HepG2 (cell line): ENCODE results near the gene TMC2. TPM values are rescaled to one million over a fixed set of nuclear protein-coding genes. Genes with fewer than 3 reads are reported as not detected.

Experiments
- AHDC1 ChIP-seq: sonication (generic); formaldehyde crosslinking; IDR thresholded peaks from 2 replicates; pipeline ENCODE4 v1.5.1; 2020; ENCODE audit warnings: mild to moderate bottlenecking, missing genetic modification reagents, borderline replicate concordance
- CENPT ChIP-seq: sonication (generic); formaldehyde crosslinking; IDR thresholded peaks from 2 replicates; pipeline ENCODE4 v1.8.0; 2022; ENCODE audit warnings: low read depth, mild to moderate bottlenecking, moderate library complexity, missing genetic modification reagents
- ELF3 ChIP-seq: IDR thresholded peaks from 2 replicates; pipeline ENCODE4 v1.6.1; 2016; ENCODE audit warnings: missing genetic modification reagents, missing compliant biosample characterization
- NFYB ChIP-seq: sonication (generic); formaldehyde crosslinking; IDR thresholded peaks from 2 replicates; pipeline ENCODE4 v1.4.0; 2020; ENCODE audit warnings: missing genetic modification reagents
- NR3C1 ChIP-seq: sonication (generic); formaldehyde crosslinking; IDR thresholded peaks from 2 replicates; pipeline ENCODE4 v1.4.0; 2020; ENCODE audit warnings: missing genetic modification reagents
- TGIF2 ChIP-seq: IDR thresholded peaks from 2 replicates; pipeline ENCODE4 v1.6.1; 2016; ENCODE audit warnings: control low read depth, missing compliant biosample characterization
- TOE1 ChIP-seq: sonication (generic); formaldehyde crosslinking; IDR thresholded peaks from 2 replicates; pipeline ENCODE4 v1.4.0; 2020; ENCODE audit warnings: mild to moderate bottlenecking, missing genetic modification reagents
- ZBTB38 ChIP-seq: sonication (generic); formaldehyde crosslinking; IDR thresholded peaks from 2 replicates; pipeline ENCODE4 v1.5.1; 2020; ENCODE audit warnings: mild to moderate bottlenecking, missing genetic modification reagents
- ZNF274 ChIP-seq: sonication (generic); formaldehyde crosslinking; IDR thresholded peaks from 2 replicates; pipeline ENCODE4 v1.5.1; 2020; ENCODE audit warnings: mild to moderate bottlenecking, missing genetic modification reagents
- ZNF33A ChIP-seq: sonication (generic); formaldehyde crosslinking; IDR thresholded peaks from 2 replicates; pipeline ENCODE4 v1.5.1; 2020; ENCODE audit warnings: missing genetic modification reagents, mild to moderate bottlenecking, moderate library complexity, borderline replicate concordance
- ZNF343 ChIP-seq: sonication (generic); formaldehyde crosslinking; IDR thresholded peaks from 2 replicates; pipeline ENCODE4 v1.4.0; 2020; ENCODE audit warnings: mild to moderate bottlenecking, missing genetic modification reagents
- ZNF503 ChIP-seq: sonication (generic); formaldehyde crosslinking; IDR thresholded peaks from 2 replicates; pipeline ENCODE4 v1.4.0; 2020; ENCODE audit warnings: missing genetic modification reagents
- ZNF598 ChIP-seq: sonication (generic); formaldehyde crosslinking; IDR thresholded peaks from 2 replicates; pipeline ENCODE4 v1.5.1; 2020; ENCODE audit warnings: mild to moderate bottlenecking, missing genetic modification reagents, borderline replicate concordance
- ZNF878 ChIP-seq: sonication (generic); formaldehyde crosslinking; IDR thresholded peaks from 2 replicates; pipeline ENCODE4 v1.8.1; 2023; ENCODE audit warnings: mild to moderate bottlenecking, missing genetic modification reagents, moderate library complexity
- polyA plus RNA-seq, 8 experiments: library from polyadenylated mRNA; depleted of rRNA in 3 of 8; stranded (reverse) in 7 of 8; unstranded in 1 of 8; fragments of >200 nt; fragmentation: Illumina TruSeq in 4 of 8; extraction: Trizol in 4 of 8; gene quantifications; 2 replicates each; pipeline versions ENCODE4 v1.2.1 to v1.2.3, GENCODE V29; 2011 to 2016; ENCODE audit warnings: low read depth in 4 of 8, missing spikeins in 1 of 8, mixed read lengths in 1 of 8; ENCODE audit not compliant: insufficient read depth in 1 of 8
- total RNA-seq, 5 experiments: library from RNA; depleted of rRNA; stranded (reverse); fragments of >200 nt; fragmentation: Illumina TruSeq; extraction: Trizol; gene quantifications; 2 replicates each; pipeline ENCODE4 v1.2.3, GENCODE V29; 2016; ENCODE audit warnings: low read depth in 1 of 5
- TF ChIP-seq, protein P1 (sequence below): sonication (generic); formaldehyde crosslinking; IDR thresholded peaks from 2 replicates; pipeline ENCODE4 v1.8.1; 2023; ENCODE audit warnings: mild to moderate bottlenecking, missing genetic modification reagents
- TF ChIP-seq, protein P2 (sequence below): sonication (generic); formaldehyde crosslinking; IDR thresholded peaks from 2 replicates; pipeline ENCODE4 v1.8.1; 2022; ENCODE audit warnings: low read depth, mild to moderate bottlenecking, missing genetic modification reagents

Gene TMC2
- total and polyA plus RNA-seq, 2 of the 13 experiments (the other 11 are each of a cell fraction or from before 2014, with no cell fraction given) = not detected

- TF ChIP-seq AHDC1 (no peak), ZBTB38 (CRISPR knock-in tag) (peak; percentile 91; the same call in 1 of the 2 replicates), ZNF878 (CRISPR knock-in tag) (0 out of 2 replicates have a peak, but pooled peaks have one; percentile 26), ZNF274 (peak; percentile 92), ELF3 (CRISPR knock-in tag) (peak; percentile 90), NFYB (CRISPR knock-in tag) (peak; percentile 86), ZNF598 (peak; percentile 60; the same call in 1 of the 2 replicates), NR3C1 (CRISPR knock-in tag) (no peak), ZNF33A (CRISPR knock-in tag) (no peak; the same call in 1 of the 2 replicates), TOE1 (CRISPR knock-in tag) (peak; percentile 98), ZNF343 (CRISPR knock-in tag) (0 out of 2 replicates have a peak, but pooled peaks have one; percentile 42), CENPT (CRISPR knock-in tag) (peak; percentile 43; the same call in 1 of the 2 replicates), ZNF503 (peak; percentile 22), TGIF2 (CRISPR knock-in tag) (no peak; the same call in 1 of the 2 replicates)
- TF ChIP-seq, protein P1, sequence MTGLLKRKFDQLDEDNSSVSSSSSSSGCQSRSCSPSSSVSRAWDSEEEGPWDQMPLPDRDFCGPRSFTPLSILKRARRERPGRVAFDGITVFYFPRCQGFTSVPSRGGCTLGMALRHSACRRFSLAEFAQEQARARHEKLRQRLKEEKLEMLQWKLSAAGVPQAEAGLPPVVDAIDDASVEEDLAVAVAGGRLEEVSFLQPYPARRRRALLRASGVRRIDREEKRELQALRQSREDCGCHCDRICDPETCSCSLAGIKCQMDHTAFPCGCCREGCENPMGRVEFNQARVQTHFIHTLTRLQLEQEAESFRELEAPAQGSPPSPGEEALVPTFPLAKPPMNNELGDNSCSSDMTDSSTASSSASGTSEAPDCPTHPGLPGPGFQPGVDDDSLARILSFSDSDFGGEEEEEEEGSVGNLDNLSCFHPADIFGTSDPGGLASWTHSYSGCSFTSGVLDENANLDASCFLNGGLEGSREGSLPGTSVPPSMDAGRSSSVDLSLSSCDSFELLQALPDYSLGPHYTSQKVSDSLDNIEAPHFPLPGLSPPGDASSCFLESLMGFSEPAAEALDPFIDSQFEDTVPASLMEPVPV (CRISPR knock-in tag) = peak; percentile 91; the same call in 1 of the 2 replicates
- TF ChIP-seq, protein P2, sequence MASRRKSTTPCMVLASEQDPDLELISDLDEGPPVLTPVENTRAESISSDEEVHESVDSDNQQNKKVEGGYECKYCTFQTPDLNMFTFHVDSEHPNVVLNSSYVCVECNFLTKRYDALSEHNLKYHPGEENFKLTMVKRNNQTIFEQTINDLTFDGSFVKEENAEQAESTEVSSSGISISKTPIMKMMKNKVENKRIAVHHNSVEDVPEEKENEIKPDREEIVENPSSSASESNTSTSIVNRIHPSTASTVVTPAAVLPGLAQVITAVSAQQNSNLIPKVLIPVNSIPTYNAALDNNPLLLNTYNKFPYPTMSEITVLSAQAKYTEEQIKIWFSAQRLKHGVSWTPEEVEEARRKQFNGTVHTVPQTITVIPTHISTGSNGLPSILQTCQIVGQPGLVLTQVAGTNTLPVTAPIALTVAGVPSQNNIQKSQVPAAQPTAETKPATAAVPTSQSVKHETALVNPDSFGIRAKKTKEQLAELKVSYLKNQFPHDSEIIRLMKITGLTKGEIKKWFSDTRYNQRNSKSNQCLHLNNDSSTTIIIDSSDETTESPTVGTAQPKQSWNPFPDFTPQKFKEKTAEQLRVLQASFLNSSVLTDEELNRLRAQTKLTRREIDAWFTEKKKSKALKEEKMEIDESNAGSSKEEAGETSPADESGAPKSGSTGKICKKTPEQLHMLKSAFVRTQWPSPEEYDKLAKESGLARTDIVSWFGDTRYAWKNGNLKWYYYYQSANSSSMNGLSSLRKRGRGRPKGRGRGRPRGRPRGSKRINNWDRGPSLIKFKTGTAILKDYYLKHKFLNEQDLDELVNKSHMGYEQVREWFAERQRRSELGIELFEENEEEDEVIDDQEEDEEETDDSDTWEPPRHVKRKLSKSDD (CRISPR knock-in tag) = no peak
Observed at GRCh38 chr20:2651772-2652723, 115.7 kb downstream of the TMC2 start, which contains the start of gene NOP56 (continued).
